ENCODE results near the gene C17orf107. TPM values are rescaled to one million over a fixed set of nuclear protein-coding genes. Genes with fewer than 3 reads are reported as not detected.

Gene C17orf107
- total and polyA plus RNA-seq, 2 of the 13 experiments (the other 11 are each of a cell fraction or from before 2014, with no cell fraction given), result 0.20 to 0.59 TPM

- TF ChIP-seq, protein P1, sequence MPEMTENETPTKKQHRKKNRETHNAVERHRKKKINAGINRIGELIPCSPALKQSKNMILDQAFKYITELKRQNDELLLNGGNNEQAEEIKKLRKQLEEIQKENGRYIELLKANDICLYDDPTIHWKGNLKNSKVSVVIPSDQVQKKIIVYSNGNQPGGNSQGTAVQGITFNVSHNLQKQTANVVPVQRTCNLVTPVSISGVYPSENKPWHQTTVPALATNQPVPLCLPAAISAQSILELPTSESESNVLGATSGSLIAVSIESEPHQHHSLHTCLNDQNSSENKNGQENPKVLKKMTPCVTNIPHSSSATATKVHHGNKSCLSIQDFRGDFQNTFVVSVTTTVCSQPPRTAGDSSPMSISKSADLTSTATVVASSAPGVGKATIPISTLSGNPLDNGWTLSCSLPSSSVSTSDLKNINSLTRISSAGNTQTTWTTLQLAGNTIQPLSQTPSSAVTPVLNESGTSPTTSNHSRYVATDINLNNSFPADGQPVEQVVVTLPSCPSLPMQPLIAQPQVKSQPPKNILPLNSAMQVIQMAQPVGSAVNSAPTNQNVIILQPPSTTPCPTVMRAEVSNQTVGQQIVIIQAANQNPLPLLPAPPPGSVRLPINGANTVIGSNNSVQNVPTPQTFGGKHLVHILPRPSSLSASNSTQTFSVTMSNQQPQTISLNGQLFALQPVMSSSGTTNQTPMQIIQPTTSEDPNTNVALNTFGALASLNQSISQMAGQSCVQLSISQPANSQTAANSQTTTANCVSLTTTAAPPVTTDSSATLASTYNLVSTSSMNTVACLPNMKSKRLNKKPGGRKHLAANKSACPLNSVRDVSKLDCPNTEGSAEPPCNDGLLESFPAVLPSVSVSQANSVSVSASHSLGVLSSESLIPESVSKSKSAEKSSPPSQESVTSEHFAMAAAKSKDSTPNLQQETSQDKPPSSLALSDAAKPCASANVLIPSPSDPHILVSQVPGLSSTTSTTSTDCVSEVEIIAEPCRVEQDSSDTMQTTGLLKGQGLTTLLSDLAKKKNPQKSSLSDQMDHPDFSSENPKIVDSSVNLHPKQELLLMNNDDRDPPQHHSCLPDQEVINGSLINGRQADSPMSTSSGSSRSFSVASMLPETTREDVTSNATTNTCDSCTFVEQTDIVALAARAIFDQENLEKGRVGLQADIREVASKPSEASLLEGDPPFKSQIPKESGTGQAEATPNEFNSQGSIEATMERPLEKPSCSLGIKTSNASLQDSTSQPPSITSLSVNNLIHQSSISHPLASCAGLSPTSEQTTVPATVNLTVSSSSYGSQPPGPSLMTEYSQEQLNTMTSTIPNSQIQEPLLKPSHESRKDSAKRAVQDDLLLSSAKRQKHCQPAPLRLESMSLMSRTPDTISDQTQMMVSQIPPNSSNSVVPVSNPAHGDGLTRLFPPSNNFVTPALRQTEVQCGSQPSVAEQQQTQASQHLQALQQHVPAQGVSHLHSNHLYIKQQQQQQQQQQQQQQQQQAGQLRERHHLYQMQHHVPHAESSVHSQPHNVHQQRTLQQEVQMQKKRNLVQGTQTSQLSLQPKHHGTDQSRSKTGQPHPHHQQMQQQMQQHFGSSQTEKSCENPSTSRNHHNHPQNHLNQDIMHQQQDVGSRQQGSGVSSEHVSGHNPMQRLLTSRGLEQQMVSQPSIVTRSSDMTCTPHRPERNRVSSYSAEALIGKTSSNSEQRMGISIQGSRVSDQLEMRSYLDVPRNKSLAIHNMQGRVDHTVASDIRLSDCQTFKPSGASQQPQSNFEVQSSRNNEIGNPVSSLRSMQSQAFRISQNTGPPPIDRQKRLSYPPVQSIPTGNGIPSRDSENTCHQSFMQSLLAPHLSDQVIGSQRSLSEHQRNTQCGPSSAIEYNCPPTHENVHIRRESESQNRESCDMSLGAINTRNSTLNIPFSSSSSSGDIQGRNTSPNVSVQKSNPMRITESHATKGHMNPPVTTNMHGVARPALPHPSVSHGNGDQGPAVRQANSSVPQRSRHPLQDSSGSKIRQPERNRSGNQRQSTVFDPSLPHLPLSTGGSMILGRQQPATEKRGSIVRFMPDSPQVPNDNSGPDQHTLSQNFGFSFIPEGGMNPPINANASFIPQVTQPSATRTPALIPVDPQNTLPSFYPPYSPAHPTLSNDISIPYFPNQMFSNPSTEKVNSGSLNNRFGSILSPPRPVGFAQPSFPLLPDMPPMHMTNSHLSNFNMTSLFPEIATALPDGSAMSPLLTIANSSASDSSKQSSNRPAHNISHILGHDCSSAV (CRISPR knock-in tag; IDR thresholded peaks at IDR 0.05; ENCODE audit: borderline replicate concordance), result no peak
- TF ChIP-seq CBFB (CRISPR knock-in tag; IDR thresholded peaks at IDR 0.05), result no peak
- TF ChIP-seq NFYC (CRISPR knock-in tag; IDR thresholded peaks at IDR 0.05), result peak; percentile 59
- TF ChIP-seq, protein P2, sequence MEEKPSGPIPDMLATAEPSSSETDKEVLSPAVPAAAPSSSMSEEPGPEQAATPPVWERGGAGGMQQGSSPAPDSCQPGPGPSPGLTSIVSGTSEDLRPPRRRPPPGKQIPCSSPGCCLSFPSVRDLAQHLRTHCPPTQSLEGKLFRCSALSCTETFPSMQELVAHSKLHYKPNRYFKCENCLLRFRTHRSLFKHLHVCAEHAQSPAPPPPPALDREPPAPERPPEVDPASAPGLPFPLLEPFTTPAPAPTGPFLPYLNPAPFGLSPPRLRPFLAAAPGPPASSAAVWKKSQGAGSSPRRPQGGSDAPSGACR (CRISPR knock-in tag; IDR thresholded peaks at IDR 0.05), result peak; percentile 81; the same call in 1 of the 2 replicates
- no peak for TF ChIP-seq RELA (CRISPR knock-in tag; IDR thresholded peaks at IDR 0.05)
- no peak for TF ChIP-seq MZF1 (CRISPR knock-in tag; IDR thresholded peaks at IDR 0.05; ENCODE audit: borderline replicate concordance)
- TF ChIP-seq TGIF2 (CRISPR knock-in tag; IDR thresholded peaks at IDR 0.05), result no peak
- TF ChIP-seq NR2F2 (IDR thresholded peaks at IDR 0.05; ENCODE audit: borderline replicate concordance, low read depth), result no peak
- TF ChIP-seq, protein P3, sequence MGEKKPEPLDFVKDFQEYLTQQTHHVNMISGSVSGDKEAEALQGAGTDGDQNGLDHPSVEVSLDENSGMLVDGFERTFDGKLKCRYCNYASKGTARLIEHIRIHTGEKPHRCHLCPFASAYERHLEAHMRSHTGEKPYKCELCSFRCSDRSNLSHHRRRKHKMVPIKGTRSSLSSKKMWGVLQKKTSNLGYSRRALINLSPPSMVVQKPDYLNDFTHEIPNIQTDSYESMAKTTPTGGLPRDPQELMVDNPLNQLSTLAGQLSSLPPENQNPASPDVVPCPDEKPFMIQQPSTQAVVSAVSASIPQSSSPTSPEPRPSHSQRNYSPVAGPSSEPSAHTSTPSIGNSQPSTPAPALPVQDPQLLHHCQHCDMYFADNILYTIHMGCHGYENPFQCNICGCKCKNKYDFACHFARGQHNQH (CRISPR knock-in tag; IDR thresholded peaks at IDR 0.05), result peak; percentile 52
- TF ChIP-seq, protein P4, sequence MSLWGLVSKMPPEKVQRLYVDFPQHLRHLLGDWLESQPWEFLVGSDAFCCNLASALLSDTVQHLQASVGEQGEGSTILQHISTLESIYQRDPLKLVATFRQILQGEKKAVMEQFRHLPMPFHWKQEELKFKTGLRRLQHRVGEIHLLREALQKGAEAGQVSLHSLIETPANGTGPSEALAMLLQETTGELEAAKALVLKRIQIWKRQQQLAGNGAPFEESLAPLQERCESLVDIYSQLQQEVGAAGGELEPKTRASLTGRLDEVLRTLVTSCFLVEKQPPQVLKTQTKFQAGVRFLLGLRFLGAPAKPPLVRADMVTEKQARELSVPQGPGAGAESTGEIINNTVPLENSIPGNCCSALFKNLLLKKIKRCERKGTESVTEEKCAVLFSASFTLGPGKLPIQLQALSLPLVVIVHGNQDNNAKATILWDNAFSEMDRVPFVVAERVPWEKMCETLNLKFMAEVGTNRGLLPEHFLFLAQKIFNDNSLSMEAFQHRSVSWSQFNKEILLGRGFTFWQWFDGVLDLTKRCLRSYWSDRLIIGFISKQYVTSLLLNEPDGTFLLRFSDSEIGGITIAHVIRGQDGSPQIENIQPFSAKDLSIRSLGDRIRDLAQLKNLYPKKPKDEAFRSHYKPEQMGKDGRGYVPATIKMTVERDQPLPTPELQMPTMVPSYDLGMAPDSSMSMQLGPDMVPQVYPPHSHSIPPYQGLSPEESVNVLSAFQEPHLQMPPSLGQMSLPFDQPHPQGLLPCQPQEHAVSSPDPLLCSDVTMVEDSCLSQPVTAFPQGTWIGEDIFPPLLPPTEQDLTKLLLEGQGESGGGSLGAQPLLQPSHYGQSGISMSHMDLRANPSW (CRISPR knock-in tag; IDR thresholded peaks at IDR 0.05; ENCODE audit: borderline replicate concordance), result peak; percentile 52; the same call in 1 of the 2 replicates
- 0 out of 2 replicates have a peak, but pooled peaks have one; percentile 14 for TF ChIP-seq PITX1 (CRISPR knock-in tag; IDR thresholded peaks at IDR 0.05)
- no peak for TF ChIP-seq MLLT10 (CRISPR knock-in tag; IDR thresholded peaks at IDR 0.05)
- TF ChIP-seq MYNN (CRISPR knock-in tag; IDR thresholded peaks at IDR 0.05; ENCODE audit: low read depth), result no peak
- TF ChIP-seq, protein P5, sequence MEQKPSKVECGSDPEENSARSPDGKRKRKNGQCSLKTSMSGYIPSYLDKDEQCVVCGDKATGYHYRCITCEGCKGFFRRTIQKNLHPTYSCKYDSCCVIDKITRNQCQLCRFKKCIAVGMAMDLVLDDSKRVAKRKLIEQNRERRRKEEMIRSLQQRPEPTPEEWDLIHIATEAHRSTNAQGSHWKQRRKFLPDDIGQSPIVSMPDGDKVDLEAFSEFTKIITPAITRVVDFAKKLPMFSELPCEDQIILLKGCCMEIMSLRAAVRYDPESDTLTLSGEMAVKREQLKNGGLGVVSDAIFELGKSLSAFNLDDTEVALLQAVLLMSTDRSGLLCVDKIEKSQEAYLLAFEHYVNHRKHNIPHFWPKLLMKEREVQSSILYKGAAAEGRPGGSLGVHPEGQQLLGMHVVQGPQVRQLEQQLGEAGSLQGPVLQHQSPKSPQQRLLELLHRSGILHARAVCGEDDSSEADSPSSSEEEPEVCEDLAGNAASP (CRISPR knock-in tag; IDR thresholded peaks at IDR 0.05; ENCODE audit: borderline replicate concordance), result no peak
Measured at GRCh38 chr17:4939796-4940554, 40.6 kb downstream of the C17orf107 start, which contains the start of the genes RNF167 and SLC25A11 (continued).

Data from HepG2 (cell line).